ENCODE measurements around the gene CCR4. TPM values are rescaled to one million over a fixed set of nuclear protein-coding genes. Genes with fewer than 3 reads are reported as not detected.

Gene CCR4
- polyA plus RNA-seq, 2 of the 4 experiments (the other 2 are of a cell fraction): not detected

GRCh38 chr3:33000691-33001385, 49.4 kb downstream of the CCR4 start:
- Histone ChIP-seq H3K4me3 (no peak overlapping the region), H3K27ac (no peak overlapping the region), H3K9me3 (no peaks in the 10 kb centered on the region), H3K4me2 (no peak overlapping the region), H3K4me1 (no peaks in the 10 kb centered on the region)
- ChIA-PET POLR2A (no interaction called here), CTCF (no interaction called here)
- no peak for FAIRE-seq
- TF ChIP-seq EP300 (IDR thresholded peaks at IDR 0.05) (no peak), HOXA7 (CRISPR knock-in tag; IDR thresholded peaks at IDR 0.05) (no peak)
- 92% methylated on average over 3 of the region's 3 CpGs for WGBS (ENCODE audit: missing lambda C conversion rate)
- ATAC-seq: no peak
- DNase-seq (ENCODE audit: low read depth in 1 of 2, low spot score in 1 of 2): no peak

- Histone ChIP-seq H3K9me3 (no peaks in the 10 kb centered on the region), H3K4me2 (no peak overlapping the region), H3K4me3 (no peak overlapping the region), H3K4me1 (no peaks in the 10 kb centered on the region), H3K27ac (no peak overlapping the region)
- no peak for DNase-seq (ENCODE audit: low read depth in 1 of 2, low spot score in 1 of 2)
- TF ChIP-seq POLR2A (IDR thresholded peaks at IDR 0.05; ENCODE audit: low read length): no peak
- no peak for TF ChIP-seq TP53 (CRISPR knock-in tag; IDR thresholded peaks at IDR 0.05)
- TF ChIP-seq JUNB (IDR thresholded peaks at IDR 0.05): no peak
- TF ChIP-seq NFE2L2 (conservative IDR thresholded peaks at IDR 0.05; ENCODE audit: low read length): no peak
- TF ChIP-seq FOSL2 (IDR thresholded peaks at IDR 0.05): no peak
- no peak for TF ChIP-seq FOSL2 (CRISPR knock-in tag; IDR thresholded peaks at IDR 0.05)
- no peak for TF ChIP-seq RFX5 (IDR thresholded peaks at IDR 0.05)
- TF ChIP-seq E2F6 (IDR thresholded peaks at IDR 0.05; ENCODE audit: borderline replicate concordance, low read depth): no peak
- no peak for TF ChIP-seq GATA3 (IDR thresholded peaks at IDR 0.05; ENCODE audit: borderline replicate concordance)
- no peak for TF ChIP-seq HES2 (IDR thresholded peaks at IDR 0.05)
- TF ChIP-seq RCOR1 (IDR thresholded peaks at IDR 0.05; ENCODE audit: low read depth, low read length): no peak
- TF ChIP-seq FOSB (CRISPR knock-in tag; IDR thresholded peaks at IDR 0.05): no peak
- no peak for TF ChIP-seq POLR2AphosphoS2 (conservative IDR thresholded peaks at IDR 0.05; ENCODE audit: low read length)
- no peak for TF ChIP-seq ZSCAN20 (CRISPR knock-in tag; IDR thresholded peaks at IDR 0.05)
- no peak for TF ChIP-seq USF2 (IDR thresholded peaks at IDR 0.05)
- ATAC-seq: no peak
- FAIRE-seq: no peak
- CTCF ChIA-PET: interaction anchor here (0.6 kb wide), 1 partner anchor 85 kb away, joined by 3 read pairs; no protein-coding TSS in a partner anchor
- POLR2A ChIA-PET: interaction anchor here (0.6 kb wide), 1 partner anchor 306 kb away, joined by 3 read pairs; no protein-coding TSS in a partner anchor
- 81% methylated on average over 2 of the region's 2 CpGs for WGBS (ENCODE audit: missing lambda C conversion rate)
These were observed 50.4 kb downstream of the CCR4 start for GRCh38 chr3:33001889-33002288.

GRCh38 chr3:33003308-33003707, 51.9 kb downstream of the CCR4 start:
- H3K27ac ChIP-seq: no peak overlapping the region
- TF ChIP-seq FOSL2 (IDR thresholded peaks at IDR 0.05) (no peak), FOSL2 (CRISPR knock-in tag; IDR thresholded peaks at IDR 0.05) (no peak), HEYL (CRISPR knock-in tag; IDR thresholded peaks at IDR 0.05) (no peak), NR3C1 (IDR thresholded peaks at IDR 0.05) (no peak), JUNB (IDR thresholded peaks at IDR 0.05) (no peak), MAFK (IDR thresholded peaks at IDR 0.05; ENCODE audit: partially characterized antibody) (no peak), CHD4 (IDR thresholded peaks at IDR 0.05; ENCODE audit: borderline replicate concordance) (no peak), FOXS1 (CRISPR knock-in tag; IDR thresholded peaks at IDR 0.05) (no peak), RFX5 (IDR thresholded peaks at IDR 0.05) (no peak), RARB (CRISPR knock-in tag; IDR thresholded peaks at IDR 0.05) (no peak), NPAS2 (CRISPR knock-in tag; IDR thresholded peaks at IDR 0.05; ENCODE audit: borderline replicate concordance) (no peak), CEBPB (IDR thresholded peaks at IDR 0.05) (no peak), POLR2A (IDR thresholded peaks at IDR 0.05; ENCODE audit: low read length) (no peak)
- no peaks in the 10 kb centered on the region for H3K9me3 ChIP-seq
- FAIRE-seq: no peak
- DNase-seq (ENCODE audit: low read depth in 1 of 2, low spot score in 1 of 2): no peak
- ChIA-PET POLR2A (no interaction called here), CTCF (no interaction called here)
- H3K4me1 ChIP-seq: no peaks in the 10 kb centered on the region
- no peak for ATAC-seq
- 90% methylated on average over 4 of the region's 4 CpGs for WGBS (ENCODE audit: missing lambda C conversion rate)
- no peak overlapping the region for H3K4me3 ChIP-seq
- H3K4me2 ChIP-seq: no peak overlapping the region
